ENCODE data around the gene USP26. TPM values are rescaled to one million over a fixed set of nuclear protein-coding genes. Genes with fewer than 3 reads are reported as not detected.

USP26 gene
- polyA plus RNA-seq, 3 donors = not detected

DNA sequence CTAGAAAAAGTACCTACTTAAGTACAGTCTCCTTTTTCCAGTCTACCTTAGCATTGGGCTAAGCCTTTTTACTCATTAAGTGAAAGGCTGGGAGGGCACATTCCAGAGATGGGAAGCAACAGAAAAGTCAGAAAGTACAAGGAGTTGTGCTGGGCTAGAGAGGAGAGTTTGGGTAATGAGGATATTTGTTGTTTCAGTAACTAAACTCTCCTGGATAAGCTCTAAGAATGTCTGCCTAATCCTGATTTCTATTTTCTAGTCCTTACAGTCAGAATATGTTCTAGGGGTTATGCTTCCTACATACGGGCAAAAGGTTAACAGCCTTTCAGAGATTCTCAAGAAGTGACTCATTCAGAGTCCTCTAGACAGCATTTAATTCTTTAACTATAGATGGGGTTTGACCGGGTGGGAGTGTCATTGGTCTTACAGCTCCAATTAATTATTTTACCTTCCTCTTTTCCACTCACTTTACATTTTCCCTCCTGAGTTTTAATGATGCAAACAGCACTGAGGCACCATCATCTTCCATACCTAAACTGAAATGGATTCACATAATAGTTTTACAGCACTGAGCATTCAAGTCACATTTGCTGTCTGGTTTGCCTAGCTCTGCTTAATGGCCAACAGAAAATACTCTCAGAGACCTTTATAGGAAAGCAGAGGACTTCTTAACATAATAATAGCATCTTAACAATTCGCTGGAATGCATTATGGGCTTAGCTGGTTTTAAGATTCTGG is 42.9 kb downstream of the USP26 start:
- Mint-ChIP-seq H3K4me3 (no peak overlapping the region), H3K27ac (no peak overlapping the region), H3K4me1 (no peaks in the 10 kb centered on the region), H3K9me3 (peaks cover 0 to 3% (median 0%) of the 10 kb centered on the region in 7 donors), H3K27me3 (ENCODE audit: low read depth in 3 of 3) (peaks cover 0 to 4% (median 0%) of the 10 kb centered on the region in 3 donors), H3K36me3 (no peaks in the 10 kb centered on the region)
- Histone ChIP-seq H3K36me3 (replicated peaks in 1 of 2; ENCODE audit: control insufficient read depth in 1 of 2, insufficient read depth in 2 of 2, low read length in 2 of 2) (no peaks in the 10 kb centered on the region), H3K4me2 (replicated peaks; ENCODE audit: extremely low read depth, low read length, poor library complexity, severe bottlenecking) (no peak overlapping the region), H3K9ac (ENCODE audit: insufficient read depth, low read length, poor library complexity, severe bottlenecking) (no peak overlapping the region), H3K27ac (ENCODE audit: low read depth in 1 of 2, low read length in 2 of 2) (no peak overlapping the region), H4K20me1 (ENCODE audit: insufficient read depth, low read length) (no peaks in the 10 kb centered on the region), H3K4me1 (ENCODE audit: control insufficient read depth in 1 of 2, insufficient read depth in 2 of 2, low read length in 2 of 2) (no peaks in the 10 kb centered on the region), H3K27me3 (ENCODE audit: control insufficient read depth in 2 of 2, insufficient read depth in 2 of 2, low read length in 2 of 2) (no peaks in the 10 kb centered on the region), H3K9me3 (replicated peaks in 1 of 2; ENCODE audit: control insufficient read depth in 1 of 2, insufficient read depth in 1 of 2, low read length in 2 of 2) (no peaks in the 10 kb centered on the region), H3K79me2 (ENCODE audit: insufficient read depth, low read length) (no peaks in the 10 kb centered on the region), H2AFZ (ENCODE audit: insufficient read depth, low read depth, low read length, poor library complexity, severe bottlenecking) (no peak overlapping the region), H3K4me3 (replicated peaks in 1 of 3; ENCODE audit: low read depth in 2 of 3, low read length in 3 of 3) (no peak overlapping the region)
- no peak for DNase-seq
- TF ChIP-seq CTCF (IDR thresholded peaks at IDR 0.05) = no peak
- intact Hi-C loops (cut with micrococcal nuclease) = no loop called here
- no CpG with 5 or more reads among the region's 3 CpGs for WGBS (ENCODE audit: insufficient coverage)

- no peaks in the 10 kb centered on the region for H3K4me1 Mint-ChIP-seq
- no peaks in the 10 kb centered on the region for H3K36me3 Mint-ChIP-seq
- H3K9me3 Mint-ChIP-seq = peaks cover 0 to 4% (median 0%) of the 10 kb centered on the region in 7 donors
- H3K36me3 ChIP-seq (replicated peaks in 1 of 2; ENCODE audit: control insufficient read depth in 1 of 2, insufficient read depth in 2 of 2, low read length in 2 of 2) = no peaks in the 10 kb centered on the region
- H3K27ac ChIP-seq (ENCODE audit: low read depth in 1 of 2, low read length in 2 of 2) = no peak overlapping the region
- H4K20me1 ChIP-seq (ENCODE audit: insufficient read depth, low read length) = no peaks in the 10 kb centered on the region
- TF ChIP-seq CTCF (IDR thresholded peaks at IDR 0.05) = no peak
- H3K4me3 ChIP-seq (replicated peaks in 1 of 3; ENCODE audit: low read depth in 2 of 3, low read length in 3 of 3) = no peak overlapping the region
- H3K4me2 ChIP-seq (replicated peaks; ENCODE audit: extremely low read depth, low read length, poor library complexity, severe bottlenecking) = no peak overlapping the region
- peaks cover 0 to 8% (median 0%) of the 10 kb centered on the region in 3 donors for H3K27me3 Mint-ChIP-seq (ENCODE audit: low read depth in 3 of 3)
- peaks cover 0 to 2% of the 10 kb centered on the region in 2 donors for H3K27me3 ChIP-seq (ENCODE audit: control insufficient read depth in 2 of 2, insufficient read depth in 2 of 2, low read length in 2 of 2)
- H2AFZ ChIP-seq (ENCODE audit: insufficient read depth, low read depth, low read length, poor library complexity, severe bottlenecking) = no peak overlapping the region
- DNase-seq = no peak
- no peaks in the 10 kb centered on the region for H3K9me3 ChIP-seq (replicated peaks in 1 of 2; ENCODE audit: control insufficient read depth in 1 of 2, insufficient read depth in 1 of 2, low read length in 2 of 2)
- H3K9ac ChIP-seq (ENCODE audit: insufficient read depth, low read length, poor library complexity, severe bottlenecking) = no peak overlapping the region
- H3K79me2 ChIP-seq (ENCODE audit: insufficient read depth, low read length) = no peaks in the 10 kb centered on the region
- H3K4me1 ChIP-seq (ENCODE audit: control insufficient read depth in 1 of 2, insufficient read depth in 2 of 2, low read length in 2 of 2) = no peaks in the 10 kb centered on the region
- no peak overlapping the region for H3K27ac Mint-ChIP-seq
- no peak overlapping the region for H3K4me3 Mint-ChIP-seq
- intact Hi-C loops (cut with micrococcal nuclease) = no loop called here
- WGBS (ENCODE audit: insufficient coverage) = no CpG with 5 or more reads among the region's 5 CpGs
These were observed 48.2 kb downstream of the USP26 start for GRCh38 chrX:133048751-133049150.
